Ramos (cell line): ENCODE results near the gene KRTCAP2.

Experiments
- in situ Hi-C: fragments of 300-500 bp; cut with MboI; formaldehyde crosslinking; loops from one replicate; pipeline ENCODE4 v1.14.3; 2022; ENCODE audit warnings: low sequenced_read_pairs; ENCODE audit not compliant: unreplicated experiment

KRTCAP2 gene

GRCh38 chr1:155137154-155137949 is 35.8 kb downstream of the KRTCAP2 start:
- in situ Hi-C loops = no loop called here

GRCh38 chr1:155136748-155137147 is 36.4 kb downstream of the KRTCAP2 start:
- in situ Hi-C loops = no loop called here

DNA sequence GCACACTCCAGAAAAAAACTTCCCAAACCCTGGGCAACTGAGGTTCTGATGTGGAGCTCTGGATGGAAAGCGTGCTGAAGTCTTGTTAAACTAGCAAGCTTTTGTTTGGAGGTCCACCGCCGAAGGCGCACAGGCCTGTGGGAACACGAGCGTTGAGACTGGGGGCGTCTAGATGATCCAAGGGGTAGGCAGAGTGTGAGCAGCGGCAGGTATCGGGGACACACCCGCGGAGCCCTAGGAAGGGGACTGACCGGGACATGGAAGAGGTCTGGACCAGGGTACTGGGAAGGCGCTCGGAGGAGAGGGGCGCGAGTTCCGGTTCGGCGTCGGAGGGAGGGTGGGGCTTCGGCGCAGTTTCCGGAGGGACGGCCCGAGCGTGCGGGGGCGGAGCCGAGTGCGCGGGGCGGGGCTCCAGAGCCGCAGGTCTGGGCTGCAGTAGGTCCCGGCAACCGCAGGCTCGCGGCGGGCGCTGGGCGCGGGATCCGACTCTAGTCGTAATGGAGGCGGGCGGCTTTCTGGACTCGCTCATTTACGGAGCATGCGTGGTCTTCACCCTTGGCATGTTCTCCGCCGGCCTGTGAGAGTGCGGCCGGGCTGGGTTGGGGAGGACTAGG is 37.6 kb downstream of the KRTCAP2 start, which contains the start of gene SLC50A1:
Gene SLC50A1 (plus strand): TSS at position 438 of the 614 bp plus-strand sequence. CDS start 60 bp downstream, at position 498.
- in situ Hi-C loops = no loop called here

GRCh38 chr1:155134880-155135414 is 38.2 kb downstream of the KRTCAP2 start:
- in situ Hi-C loops = no loop called here

- in situ Hi-C loops = no loop called here
Observed at GRCh38 chr1:155134322-155134721, 38.8 kb downstream of the KRTCAP2 start.

DNA sequence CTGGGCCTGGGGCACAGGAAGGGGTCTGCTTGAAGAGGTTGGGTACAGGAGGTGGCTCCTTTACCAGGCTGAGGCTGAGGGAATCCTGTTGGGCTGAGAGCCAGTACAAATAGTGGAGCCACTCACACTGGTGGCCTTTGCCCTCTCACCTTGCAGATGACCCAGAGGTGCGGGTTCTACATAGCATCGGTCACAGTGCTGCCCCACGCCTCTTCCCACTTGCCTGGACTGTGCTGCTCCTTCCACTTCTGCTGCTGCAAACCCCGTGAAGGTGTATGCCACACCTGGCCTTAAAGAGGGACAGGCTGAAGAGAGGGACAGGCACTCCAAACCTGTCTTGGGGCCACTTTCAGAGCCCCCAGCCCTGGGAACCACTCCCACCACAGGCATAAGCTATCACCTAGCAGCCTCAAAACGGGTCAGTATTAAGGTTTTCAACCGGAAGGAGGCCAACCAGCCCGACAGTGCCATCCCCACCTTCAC is 39.3 kb downstream of the KRTCAP2 start:
- in situ Hi-C loops = no loop called here

- in situ Hi-C loops = no loop called here
Observed at GRCh38 chr1:155131856-155132255, 41.2 kb downstream of the KRTCAP2 start.

- in situ Hi-C loops = no loop called here
Observed at GRCh38 chr1:155131285-155131684, 41.8 kb downstream of the KRTCAP2 start.

DNA sequence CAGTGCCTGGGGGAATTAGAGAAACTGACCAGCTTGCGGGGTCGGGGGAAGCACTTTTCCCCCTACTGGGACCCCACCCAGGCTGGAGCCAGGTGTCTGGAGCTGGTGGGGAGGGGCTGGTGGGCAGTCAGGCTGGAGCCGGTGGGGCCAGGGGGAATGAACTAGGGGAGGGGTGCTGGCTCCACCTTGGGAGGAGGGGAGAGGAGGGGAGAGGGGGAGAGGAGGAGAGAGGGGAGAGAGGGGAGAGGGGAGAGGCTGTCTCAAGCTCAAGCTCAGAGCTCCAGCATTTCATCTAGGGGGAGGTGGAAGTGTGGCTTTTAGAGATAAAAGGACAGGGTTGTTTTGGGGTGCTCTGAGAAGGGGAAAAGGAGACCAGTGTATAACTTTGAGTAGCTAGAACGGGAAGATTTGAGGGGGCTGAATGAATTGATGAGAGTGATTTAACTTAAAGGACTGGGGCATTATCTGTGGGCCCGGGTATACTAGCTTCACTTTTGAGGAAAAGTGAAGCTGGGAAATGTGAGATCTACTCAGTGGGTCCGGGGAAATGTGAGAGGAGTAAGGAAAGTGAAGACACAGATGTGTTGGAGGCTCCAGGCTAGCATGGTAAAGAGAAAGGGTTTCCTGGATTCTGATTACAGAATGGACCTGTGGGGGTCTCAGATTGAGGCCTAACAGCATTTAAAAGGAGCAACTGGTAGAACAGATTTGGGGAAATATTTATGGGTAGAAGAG is 42.7 kb downstream of the KRTCAP2 start:
- in situ Hi-C loops = no loop called here

GRCh38 chr1:155128755-155129473 is 44.2 kb downstream of the KRTCAP2 start:
- in situ Hi-C loops = no loop called here

GRCh38 chr1:155127967-155128754 is 44.9 kb downstream of the KRTCAP2 start:
- in situ Hi-C loops = no loop called here

DNA sequence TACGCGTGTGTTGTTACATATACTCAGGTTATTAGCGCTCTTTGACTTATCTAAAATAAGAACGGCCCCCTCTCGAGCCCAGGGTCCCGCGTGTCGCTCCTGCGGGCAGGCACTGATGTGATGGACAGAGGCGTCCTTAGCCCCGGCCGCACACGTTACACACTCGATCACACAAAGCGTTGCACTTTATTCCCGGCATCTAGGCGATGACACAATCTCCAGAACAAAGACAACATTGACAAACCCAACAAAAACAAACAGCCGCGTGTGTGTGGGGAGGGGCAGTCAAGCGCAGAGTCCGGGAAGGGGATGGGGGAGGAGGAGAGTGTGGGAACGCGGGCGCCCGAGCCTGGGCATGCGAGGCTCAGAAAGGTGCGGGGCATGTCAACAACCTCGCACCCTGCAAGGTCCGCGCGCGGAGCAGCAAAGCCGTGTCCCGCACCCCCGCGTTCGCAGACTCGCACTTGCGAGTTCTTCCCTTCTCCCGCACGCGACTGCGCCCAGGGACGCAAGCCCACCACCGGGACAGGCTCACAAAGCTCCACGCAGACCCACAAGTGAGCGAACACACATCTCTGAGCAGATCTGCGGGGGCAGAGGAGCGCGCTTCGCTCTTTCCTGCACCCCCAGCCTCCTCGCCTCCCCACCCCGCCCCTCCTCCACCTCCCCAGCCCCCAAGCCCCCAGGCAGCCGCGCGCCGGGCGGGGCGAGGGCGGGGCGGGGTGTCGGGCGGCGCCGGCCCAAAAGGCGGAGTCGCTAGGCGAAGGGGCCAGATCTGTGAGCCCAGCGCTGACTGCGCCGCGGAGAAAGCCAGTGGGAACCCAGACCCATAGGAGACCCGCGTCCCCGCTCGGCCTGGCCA is 45.8 kb downstream of the KRTCAP2 start, which contains the start of gene EFNA1:
Gene EFNA1 (plus strand): TSS at position 772 of the 862 bp plus-strand sequence. CDS start 102 bp downstream, outside the sequence.
- in situ Hi-C loops = no loop called here

DNA sequence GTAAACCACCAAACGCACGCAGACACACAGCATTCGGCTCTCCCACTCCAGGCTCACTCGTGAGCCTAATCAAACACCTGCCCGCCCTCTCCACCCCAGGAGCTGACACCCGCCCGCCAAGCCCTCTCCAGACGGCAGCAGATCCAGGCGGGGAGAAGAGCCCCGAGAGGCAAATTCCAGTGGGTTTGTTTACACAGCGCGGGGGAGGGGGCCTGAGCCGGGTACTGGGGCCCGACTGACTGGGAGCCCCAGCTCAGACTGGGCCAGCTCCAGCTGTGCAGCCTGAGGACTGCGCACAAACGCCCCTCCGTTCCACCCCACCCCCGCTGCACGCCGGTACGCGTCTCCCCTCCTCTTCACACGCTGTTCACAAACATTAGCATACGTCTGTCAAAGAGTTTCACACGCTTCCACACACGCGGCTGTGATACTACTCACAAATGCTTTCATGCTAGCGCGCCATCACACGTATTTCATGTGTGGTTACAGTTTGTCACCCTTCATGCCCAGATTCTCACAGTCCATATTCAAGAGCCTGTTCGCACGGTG is 46.5 kb downstream of the KRTCAP2 start:
- in situ Hi-C loops = no loop called here

DNA sequence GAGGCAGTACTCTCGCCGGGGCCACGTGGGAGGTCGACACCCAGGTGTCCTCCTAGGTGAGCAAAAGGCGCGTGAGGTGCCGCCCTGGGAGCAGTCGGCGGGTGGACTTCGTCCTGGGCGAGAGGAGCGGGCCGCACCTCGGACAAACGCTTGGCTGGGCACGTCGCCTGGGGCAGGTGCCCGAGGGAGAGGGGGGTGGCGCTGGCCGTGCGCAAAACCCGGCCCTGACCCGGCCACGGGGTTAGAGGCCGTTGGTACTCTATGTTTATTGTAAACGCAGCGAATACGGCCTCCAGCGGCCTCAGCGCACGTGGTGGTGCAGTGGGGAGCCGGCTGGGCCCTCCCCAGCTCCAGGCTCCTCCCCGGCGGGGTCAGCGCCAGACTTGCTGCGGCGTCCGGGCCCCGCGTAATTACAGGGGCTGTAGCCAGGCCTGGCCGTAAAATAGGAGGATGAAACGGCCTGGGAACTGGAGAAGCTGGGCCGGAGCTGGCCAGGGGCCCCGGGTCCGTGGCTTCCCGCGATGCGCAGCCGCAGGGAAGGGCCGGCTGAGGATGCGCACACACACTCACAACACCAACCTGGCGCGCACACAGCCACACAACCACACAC is 47.1 kb downstream of the KRTCAP2 start:
- in situ Hi-C loops = no loop called here

GRCh38 chr1:155125511-155125945 is 47.6 kb downstream of the KRTCAP2 start:
- in situ Hi-C loops = no loop called here

DNA sequence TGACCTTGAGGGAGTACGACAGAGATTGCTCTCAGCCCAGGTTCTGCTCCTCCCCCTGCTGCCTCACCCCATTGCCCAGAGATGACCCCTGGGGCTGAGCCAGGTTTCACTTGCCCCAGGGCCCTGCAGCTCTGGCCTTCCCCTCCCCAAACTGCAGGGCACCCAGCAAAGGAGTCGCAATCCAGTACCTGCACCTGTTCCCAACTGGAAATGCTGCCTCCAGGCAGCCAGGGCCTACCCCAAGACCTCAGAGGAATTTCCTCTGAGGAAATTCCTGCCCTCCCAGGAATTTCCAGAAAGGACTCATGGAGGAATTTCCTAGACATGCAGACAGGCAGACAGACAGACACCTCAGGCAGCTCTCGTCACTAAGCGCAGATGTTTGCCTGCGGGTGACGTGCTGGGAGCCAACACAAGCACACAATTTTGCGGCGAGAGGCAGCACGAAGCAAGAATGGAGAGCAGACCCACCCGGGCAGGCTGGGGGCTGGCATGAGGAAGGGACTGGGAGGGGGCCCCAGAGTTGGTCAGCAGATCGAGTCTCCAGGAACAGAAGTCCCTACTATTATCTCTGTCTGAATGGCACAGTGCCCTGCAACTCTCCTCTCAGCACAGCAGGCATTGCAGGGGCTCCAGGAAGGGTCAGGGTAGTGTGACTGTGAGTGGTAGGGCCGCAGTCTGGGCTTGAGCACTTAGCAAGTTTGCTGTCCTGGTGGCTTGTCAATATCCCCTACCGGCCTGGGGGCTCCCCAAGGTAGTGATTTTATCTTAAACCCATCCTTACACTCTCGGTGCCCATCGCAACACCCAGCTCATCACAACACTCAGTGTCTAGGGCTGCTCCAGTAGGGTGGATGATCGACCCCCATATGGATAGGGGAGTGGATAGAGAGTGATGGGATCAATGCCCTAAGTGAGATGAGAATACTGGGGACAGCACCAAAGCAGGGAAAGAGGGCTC is 48.3 kb downstream of the KRTCAP2 start:
- in situ Hi-C loops = no loop called here
